Cortex of kidney (tissue), 1 donor: ENCODE measurements around the gene NAV2.

Source experiments
- DNase-seq: peaks from one replicate; lab custom pipeline; 2025; lab: John Stamatoyannopoulos, UW

The NAV2 gene

DNA sequence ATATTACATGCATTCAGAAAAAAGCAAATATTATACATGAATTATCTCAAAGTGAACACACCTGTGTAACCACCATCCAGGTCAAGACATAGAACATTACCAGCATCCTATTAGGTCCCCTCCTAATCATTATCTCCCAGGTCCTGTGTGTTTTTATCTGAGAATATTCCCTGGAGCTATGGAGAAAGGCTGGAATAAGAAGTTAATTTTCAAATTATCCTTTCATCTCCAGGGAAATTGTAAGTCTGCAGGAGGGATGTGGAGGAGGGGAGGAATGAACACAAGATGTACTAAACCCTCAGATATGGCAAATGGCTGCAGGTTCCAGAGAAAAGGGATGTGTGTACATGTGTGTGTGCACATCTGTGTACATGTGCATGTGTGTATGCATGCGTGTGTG, 25.2 kb upstream of the NAV2 start:
- DNase-seq, result no peak

DNA sequence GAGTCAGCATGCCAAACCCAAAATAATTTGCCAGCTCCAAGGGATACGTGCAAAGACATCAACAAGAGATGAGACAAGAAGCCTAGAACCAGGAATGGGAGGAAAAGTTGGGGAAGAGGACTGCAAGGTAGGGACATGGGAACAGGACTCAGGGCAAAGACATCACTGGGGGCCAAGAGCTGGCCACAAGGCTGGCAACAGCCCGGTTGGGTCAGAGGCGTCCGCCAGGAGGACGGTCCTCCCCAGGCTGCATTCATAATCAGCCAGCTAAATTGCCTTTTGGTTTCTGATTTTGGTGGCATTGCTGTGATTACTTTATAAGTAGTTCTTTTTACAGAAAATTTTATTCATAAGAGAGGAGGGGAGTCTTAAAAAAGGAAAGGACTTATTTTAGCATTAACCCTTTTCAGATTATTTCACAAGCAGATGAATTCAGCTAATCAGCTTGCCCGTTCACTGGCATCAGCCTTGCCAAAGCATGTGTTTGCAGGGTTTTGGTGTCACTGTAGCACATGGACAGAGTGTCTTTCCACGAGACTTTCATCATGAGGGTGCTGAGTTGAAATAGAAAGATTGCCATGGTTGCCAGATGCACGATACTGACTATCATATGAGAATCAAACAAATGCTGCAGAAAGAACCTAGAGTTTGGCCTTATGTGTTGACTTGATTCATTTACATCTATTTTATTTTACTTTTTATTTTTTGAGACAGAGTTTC, 23.2 kb upstream of the NAV2 start:
- DNase-seq, result no peak

GRCh38 chr11:19690885-19691284, 21.8 kb upstream of the NAV2 start:
- DNase-seq, result no peak

DNA sequence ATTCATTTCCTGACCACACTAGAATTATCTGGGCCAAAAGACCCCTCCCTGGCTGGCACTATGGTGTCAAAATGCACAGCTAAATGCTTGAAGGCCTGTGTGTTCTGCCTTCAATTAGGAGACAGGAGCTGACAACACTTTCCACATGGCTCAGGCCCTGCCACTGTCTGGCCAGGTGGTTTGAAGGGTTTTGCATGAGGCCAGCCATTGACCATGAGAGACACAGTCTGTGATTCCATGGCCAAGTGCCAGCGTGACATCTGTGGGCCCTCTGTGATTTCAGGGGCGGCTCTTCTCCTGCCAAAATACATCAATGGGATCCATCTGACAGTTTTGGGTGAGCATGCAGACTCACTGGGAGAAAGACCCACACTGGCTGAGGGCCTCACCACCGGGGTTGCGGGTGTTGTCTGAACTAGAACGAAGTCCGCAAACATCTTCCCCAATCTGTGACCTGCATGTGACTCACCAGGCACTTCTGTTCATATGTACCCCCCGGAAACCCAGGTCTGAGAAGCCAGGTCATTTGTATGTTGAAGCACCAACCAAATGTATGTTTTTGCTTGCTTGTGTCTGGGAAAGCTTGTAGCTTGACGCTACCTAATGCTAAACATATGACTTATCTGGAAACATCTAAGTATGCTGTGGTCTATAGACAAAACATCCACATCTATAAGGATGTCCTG, 20.7 kb upstream of the NAV2 start:
- no peak for DNase-seq

GRCh38 chr11:19693146-19693545, 19.5 kb upstream of the NAV2 start:
- DNase-seq, result no peak

DNA sequence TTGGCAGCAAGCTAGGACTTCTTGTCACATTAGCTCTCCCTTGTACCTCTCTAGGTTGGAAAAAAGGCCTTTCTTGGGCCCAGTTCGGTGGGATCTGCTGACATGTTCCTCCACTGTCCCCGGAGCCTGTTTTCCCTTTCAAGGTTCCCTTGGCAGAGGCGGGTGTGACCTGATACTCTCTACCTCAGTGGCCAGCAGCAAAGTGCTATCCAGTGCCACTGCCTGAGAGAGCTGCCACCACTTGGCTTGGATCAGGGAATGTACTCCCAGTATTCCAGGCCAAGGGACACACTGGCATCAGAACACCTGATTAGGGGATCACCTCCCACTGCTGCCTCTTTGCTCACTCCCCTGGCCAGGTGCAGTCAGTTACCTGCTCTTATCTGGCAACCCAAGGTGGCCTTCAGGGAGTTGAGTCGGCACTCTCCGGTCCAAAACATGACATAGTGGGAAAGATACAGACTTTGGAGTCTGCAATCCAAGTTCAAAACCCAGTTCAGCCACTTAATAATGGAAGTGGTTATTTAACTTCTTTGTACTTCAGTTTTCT, 17.8 kb upstream of the NAV2 start:
- no peak for DNase-seq

- no peak for DNase-seq
Observed at GRCh38 chr11:19696073-19696472, 16.6 kb upstream of the NAV2 start.

- DNase-seq, result no peak
Observed at GRCh38 chr11:19696904-19697303, 15.7 kb upstream of the NAV2 start.

- no peak for DNase-seq
Observed at GRCh38 chr11:19697721-19698121, 14.9 kb upstream of the NAV2 start.

- DNase-seq, result no peak
Observed at GRCh38 chr11:19698493-19699292, 13.9 kb upstream of the NAV2 start.

GRCh38 chr11:19701421-19701820, 11.2 kb upstream of the NAV2 start:
- no peak for DNase-seq

- no peak for DNase-seq
Observed at GRCh38 chr11:19702620-19703019, 10.0 kb upstream of the NAV2 start.

GRCh38 chr11:19703211-19703610, 9.4 kb upstream of the NAV2 start:
- DNase-seq, result no peak

DNA sequence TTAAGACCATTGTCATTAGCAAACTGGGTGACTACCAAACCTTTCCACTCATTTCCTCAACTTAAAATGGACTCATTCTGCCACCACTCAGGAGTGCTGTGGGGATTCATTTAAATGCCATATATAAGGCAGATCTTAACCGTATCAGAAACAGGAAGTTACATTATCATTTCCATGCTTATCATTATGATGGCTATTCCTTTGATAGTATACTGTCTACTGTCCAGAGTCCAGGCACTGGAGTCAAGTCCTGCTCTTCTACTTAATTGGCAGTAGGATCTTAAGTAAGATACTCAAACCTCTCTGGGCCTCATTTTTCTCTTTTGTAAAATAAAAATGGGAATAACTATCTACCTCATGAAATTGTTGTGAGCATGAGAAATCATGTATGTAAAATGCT, 8.4 kb upstream of the NAV2 start:
- DNase-seq, result no peak

DNA sequence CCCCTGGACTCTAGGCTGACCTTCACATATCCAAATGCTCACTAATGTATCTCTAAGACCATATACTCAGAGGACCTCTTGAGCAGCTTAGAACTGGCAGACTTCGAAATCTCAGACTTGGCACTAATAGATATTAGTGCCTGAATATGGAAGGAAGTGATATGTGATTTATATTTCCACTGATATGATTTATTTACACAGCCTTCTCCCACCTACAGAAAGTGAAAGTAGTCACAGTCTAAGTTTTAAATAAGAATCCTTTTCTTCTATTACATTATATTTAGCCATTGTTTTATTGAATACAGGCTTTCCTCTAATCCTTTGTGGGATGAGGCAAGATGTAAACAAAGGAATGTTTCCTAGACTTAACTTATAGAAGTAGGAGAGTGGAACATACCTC, 6.7 kb upstream of the NAV2 start:
- DNase-seq, result no peak

DNA sequence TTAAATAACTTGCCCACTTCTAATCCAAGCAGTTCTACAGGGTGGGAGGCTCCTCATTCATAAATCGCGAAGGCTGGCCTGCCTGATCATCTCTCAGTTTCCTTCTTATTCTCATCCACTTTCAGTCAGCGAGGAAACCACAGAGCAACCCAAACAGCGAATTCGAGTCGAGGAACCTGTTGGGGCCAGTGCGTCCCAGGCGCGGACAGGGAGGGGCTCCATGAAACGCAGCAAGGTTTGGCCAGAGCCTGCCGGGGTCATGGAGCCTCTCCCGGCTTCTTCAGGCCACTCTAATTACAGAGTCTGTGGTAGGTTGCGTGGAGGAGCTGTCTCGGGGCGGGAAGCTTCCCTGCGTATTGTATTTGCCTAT, 741 bp upstream of the NAV2 start:
- no peak for DNase-seq

DNA sequence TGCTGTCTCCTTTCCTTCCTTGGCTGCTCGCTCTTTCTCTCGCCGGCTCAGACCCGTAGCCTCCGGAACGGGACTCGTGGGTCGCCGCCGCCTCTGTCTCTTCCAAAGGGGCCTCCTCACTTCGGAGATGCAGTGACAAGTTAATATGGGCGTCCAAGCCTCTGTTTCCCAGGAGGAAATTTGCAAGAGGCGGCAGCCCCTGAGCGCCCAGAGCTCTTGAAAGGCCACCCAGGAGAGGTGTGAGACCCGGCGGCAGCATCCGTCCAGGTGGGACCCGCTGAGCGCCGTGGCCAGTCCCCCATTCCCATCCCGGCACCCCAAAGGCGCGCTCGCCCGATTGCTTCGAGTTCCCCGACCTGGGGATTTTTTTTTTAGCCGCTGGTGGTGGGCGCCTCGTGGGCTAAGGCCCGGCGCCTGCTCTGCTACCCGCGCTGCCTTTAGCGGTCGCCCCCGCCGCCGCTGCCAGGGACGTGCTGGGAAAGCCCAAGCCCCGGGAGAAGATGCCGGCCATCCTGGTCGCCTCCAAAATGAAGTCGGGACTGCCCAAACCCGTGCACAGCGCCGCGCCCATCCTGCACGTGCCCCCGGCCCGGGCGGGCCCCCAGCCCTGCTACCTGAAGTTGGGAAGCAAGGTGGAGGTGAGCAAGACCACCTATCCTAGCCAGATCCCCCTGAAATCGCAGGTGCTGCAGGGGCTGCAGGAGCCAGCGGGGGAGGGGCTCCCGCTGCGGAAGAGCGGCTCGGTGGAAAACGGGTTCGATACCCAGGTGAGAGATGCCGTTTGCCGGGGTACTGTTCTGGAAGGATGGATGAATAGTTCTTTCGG, 772 bp downstream of the NAV2 start:
- DNase-seq, result no peak

DNA sequence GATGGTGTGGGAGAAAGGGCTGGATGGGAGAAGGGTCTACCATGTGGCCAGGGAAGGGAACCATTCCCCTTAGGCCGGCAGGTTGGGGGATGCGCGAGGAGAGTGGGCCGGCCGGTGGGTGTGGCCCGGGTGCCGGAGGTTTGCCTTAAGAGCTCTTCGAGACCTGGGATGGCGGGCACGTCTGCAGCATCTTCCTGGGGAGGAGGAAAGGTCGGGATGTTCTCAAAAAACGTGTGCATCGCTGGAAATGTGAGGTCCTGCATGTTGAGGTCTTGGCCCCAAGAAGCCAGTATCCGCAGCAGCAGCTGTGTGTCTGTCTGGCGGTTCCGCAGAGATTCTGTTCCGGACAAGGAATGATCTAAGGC, 1.4 kb downstream of the NAV2 start:
- no peak for DNase-seq

DNA sequence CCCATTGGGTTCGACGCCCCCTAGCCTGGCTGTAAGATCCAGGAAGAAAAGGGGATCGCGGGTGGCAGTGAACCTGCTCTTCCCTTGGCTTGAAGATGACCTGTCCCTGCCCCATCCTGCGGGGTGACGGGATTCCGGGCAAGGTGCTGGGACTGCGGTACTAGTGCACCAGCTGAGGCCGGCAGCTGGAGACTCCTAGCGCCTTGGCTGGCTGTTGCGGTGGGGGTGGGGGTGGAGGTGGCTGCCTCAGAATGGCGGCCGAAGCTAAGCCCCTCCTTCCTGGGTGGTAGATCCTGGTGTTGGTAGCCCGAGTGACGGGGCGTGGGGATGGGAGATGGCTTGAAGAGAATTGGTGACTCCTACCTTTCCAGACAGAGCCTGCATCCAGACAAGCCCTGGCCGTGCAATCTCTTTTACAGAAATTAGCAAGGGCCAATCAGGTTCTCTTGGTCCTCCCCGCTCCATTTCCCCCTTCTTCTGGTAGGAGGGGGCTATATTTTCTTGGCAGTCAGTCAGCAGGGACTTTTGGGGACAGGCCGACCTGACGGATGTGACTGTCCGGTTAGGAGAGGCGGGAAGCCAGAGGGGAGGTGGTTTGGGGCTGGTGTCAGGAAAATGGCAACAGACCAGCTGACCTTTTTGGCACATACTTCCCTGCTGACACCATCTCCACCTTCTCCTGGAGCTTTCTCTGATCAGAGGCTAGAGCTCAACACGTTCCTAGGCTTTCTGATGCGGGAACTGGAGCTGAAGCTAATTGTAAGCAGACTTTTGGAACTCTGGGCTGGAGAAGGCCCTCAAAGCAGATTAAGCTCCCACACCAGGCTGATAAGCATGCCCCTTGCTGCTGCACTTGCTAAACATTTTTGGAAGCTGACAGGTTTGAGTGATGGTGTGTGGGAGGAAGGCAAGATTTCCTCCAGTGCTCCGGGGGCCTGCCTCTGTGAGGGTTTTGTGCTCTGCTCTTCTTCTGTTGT, 2.0 kb downstream of the NAV2 start:
- DNase-seq, result no peak

DNA sequence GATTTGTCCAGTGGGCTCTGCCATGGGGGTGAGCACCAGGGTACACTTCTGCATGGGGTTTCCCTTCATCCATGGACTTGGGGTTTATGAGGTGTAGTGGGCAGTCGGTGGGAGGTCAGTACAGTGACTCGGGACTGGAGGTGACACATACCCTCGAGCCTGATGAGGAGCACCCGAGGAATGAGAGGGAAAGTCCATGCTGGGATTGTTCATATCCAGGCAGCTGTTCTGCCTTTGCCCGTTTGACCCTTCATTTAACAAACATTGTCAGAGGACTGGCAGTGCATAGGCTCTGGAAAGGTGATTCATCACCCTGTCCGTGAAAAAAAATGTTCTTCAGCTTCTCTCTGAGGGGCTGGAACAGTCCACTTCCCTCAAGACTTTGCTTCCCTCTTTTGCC, 2.7 kb downstream of the NAV2 start:
- no peak for DNase-seq

DNA sequence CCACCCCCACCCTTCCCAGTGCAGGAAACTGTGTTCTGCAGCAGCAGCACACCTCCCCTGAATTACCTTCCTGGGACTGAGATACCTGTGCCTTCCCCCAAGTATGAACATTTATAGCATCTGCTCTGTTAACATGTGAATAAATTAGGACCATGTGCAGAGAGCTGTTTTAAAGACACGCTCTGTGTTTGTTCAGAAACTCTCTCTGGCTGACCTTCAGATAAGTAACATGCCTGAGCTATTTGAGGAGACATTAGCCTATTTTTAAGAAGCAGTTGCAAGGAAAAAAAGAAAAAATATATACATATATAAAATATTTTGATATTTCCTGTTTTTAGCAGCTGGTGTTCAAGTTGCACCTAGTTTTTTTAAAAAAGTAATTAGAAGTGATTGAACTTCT, 5.4 kb downstream of the NAV2 start:
- DNase-seq, result no peak
